ENCODE results near the gene PACRG. TPM values are rescaled to one million over a fixed set of nuclear protein-coding genes. Genes with fewer than 3 reads are reported as not detected.
A peak's percentile ranks its signal among the peaks of the same experiment; 100 is the strongest.

PACRG gene
- total and polyA plus RNA-seq, 2 experiments from 2014 or later: 0.17 to 0.68 TPM

DNA sequence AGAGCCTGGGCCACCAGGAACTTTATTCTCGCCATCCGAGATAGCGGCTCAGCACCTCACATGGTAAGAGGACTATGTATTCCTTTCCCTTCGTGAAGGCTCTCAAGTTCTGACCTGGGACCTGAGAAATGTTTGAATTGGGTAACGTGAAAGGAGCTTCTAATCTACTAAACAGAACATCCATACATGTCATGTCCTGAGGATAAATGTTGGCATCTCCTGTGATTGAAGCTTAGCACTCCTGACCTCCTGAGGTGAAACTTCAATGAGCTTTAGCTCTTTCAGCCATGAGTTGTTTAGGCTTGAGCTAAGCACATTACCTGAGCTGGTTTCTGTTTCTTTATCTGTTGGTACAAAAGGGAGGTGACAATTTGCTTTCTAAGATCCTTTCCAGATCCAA lies 280.9 kb downstream of the PACRG start:
- no peaks in the 10 kb centered on the region for H3K9me2 ChIP-seq (ENCODE audit: insufficient read depth)
- no peaks in the 10 kb centered on the region for H3K4me1 Mint-ChIP-seq
- H3K36me3 ChIP-seq (ENCODE audit: insufficient read depth): no peaks in the 10 kb centered on the region
- no peak for DNase-seq (ENCODE audit: low spot score)
- no peaks in the 10 kb centered on the region for H3K79me2 ChIP-seq (replicated peaks; ENCODE audit: insufficient read depth)
- H3K4me2 ChIP-seq: no peak overlapping the region
- no peaks in the 10 kb centered on the region for H3K27me3 ChIP-seq (ENCODE audit: insufficient read depth)
- H3K4me3 Mint-ChIP-seq: no peak overlapping the region
- H2AFZ ChIP-seq: peak overlapping the region; percentile 59; the same call in 1 of the 2 replicates
- no peaks in the 10 kb centered on the region for H3F3A ChIP-seq (replicated peaks; ENCODE audit: low read depth)
- H3K27me3 Mint-ChIP-seq (ENCODE audit: insufficient read depth, low read depth, poor library complexity): no peaks in the 10 kb centered on the region
- H3K4me3 ChIP-seq: no peak overlapping the region
- H3K27ac ChIP-seq (ENCODE audit: low read depth): no peak overlapping the region
- no peaks in the 10 kb centered on the region for H3K9me3 Mint-ChIP-seq
- TF ChIP-seq ZNF114 (CRISPR knock-in tag; IDR thresholded peaks at IDR 0.05) (no peak), ZNF331 (CRISPR knock-in tag; IDR thresholded peaks at IDR 0.05; ENCODE audit: low read depth) (no peak), STAT1 (IDR thresholded peaks at IDR 0.05; ENCODE audit: unreplicated experiment) (no peak), CREB1 (CRISPR knock-in tag; IDR thresholded peaks at IDR 0.05; ENCODE audit: low read depth) (no peak), POLR2AphosphoS5 (IDR thresholded peaks at IDR 0.05; ENCODE audit: low read depth) (no peak), JUNB (IDR thresholded peaks at IDR 0.05; ENCODE audit: unreplicated experiment) (no peak), NANOG (IDR thresholded peaks at IDR 0.05; ENCODE audit: borderline replicate concordance) (no peak), EZH2 (IDR thresholded peaks at IDR 0.05; ENCODE audit: low read depth, unreplicated experiment) (no peak)
- TF ChIP-seq, protein P1, sequence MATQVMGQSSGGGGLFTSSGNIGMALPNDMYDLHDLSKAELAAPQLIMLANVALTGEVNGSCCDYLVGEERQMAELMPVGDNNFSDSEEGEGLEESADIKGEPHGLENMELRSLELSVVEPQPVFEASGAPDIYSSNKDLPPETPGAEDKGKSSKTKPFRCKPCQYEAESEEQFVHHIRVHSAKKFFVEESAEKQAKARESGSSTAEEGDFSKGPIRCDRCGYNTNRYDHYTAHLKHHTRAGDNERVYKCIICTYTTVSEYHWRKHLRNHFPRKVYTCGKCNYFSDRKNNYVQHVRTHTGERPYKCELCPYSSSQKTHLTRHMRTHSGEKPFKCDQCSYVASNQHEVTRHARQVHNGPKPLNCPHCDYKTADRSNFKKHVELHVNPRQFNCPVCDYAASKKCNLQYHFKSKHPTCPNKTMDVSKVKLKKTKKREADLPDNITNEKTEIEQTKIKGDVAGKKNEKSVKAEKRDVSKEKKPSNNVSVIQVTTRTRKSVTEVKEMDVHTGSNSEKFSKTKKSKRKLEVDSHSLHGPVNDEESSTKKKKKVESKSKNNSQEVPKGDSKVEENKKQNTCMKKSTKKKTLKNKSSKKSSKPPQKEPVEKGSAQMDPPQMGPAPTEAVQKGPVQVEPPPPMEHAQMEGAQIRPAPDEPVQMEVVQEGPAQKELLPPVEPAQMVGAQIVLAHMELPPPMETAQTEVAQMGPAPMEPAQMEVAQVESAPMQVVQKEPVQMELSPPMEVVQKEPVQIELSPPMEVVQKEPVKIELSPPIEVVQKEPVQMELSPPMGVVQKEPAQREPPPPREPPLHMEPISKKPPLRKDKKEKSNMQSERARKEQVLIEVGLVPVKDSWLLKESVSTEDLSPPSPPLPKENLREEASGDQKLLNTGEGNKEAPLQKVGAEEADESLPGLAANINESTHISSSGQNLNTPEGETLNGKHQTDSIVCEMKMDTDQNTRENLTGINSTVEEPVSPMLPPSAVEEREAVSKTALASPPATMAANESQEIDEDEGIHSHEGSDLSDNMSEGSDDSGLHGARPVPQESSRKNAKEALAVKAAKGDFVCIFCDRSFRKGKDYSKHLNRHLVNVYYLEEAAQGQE (IDR thresholded peaks at IDR 0.05; ENCODE audit: unreplicated experiment): no peak
- TF ChIP-seq, protein P2, sequence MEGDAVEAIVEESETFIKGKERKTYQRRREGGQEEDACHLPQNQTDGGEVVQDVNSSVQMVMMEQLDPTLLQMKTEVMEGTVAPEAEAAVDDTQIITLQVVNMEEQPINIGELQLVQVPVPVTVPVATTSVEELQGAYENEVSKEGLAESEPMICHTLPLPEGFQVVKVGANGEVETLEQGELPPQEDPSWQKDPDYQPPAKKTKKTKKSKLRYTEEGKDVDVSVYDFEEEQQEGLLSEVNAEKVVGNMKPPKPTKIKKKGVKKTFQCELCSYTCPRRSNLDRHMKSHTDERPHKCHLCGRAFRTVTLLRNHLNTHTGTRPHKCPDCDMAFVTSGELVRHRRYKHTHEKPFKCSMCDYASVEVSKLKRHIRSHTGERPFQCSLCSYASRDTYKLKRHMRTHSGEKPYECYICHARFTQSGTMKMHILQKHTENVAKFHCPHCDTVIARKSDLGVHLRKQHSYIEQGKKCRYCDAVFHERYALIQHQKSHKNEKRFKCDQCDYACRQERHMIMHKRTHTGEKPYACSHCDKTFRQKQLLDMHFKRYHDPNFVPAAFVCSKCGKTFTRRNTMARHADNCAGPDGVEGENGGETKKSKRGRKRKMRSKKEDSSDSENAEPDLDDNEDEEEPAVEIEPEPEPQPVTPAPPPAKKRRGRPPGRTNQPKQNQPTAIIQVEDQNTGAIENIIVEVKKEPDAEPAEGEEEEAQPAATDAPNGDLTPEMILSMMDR (conservative IDR thresholded peaks at IDR 0.05; ENCODE audit: low read depth in 2 of 2): no peak
- TF ChIP-seq, protein P3, sequence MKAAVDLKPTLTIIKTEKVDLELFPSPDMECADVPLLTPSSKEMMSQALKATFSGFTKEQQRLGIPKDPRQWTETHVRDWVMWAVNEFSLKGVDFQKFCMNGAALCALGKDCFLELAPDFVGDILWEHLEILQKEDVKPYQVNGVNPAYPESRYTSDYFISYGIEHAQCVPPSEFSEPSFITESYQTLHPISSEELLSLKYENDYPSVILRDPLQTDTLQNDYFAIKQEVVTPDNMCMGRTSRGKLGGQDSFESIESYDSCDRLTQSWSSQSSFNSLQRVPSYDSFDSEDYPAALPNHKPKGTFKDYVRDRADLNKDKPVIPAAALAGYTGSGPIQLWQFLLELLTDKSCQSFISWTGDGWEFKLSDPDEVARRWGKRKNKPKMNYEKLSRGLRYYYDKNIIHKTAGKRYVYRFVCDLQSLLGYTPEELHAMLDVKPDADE (IDR thresholded peaks at IDR 0.05): no peak
- TF ChIP-seq, protein P4, sequence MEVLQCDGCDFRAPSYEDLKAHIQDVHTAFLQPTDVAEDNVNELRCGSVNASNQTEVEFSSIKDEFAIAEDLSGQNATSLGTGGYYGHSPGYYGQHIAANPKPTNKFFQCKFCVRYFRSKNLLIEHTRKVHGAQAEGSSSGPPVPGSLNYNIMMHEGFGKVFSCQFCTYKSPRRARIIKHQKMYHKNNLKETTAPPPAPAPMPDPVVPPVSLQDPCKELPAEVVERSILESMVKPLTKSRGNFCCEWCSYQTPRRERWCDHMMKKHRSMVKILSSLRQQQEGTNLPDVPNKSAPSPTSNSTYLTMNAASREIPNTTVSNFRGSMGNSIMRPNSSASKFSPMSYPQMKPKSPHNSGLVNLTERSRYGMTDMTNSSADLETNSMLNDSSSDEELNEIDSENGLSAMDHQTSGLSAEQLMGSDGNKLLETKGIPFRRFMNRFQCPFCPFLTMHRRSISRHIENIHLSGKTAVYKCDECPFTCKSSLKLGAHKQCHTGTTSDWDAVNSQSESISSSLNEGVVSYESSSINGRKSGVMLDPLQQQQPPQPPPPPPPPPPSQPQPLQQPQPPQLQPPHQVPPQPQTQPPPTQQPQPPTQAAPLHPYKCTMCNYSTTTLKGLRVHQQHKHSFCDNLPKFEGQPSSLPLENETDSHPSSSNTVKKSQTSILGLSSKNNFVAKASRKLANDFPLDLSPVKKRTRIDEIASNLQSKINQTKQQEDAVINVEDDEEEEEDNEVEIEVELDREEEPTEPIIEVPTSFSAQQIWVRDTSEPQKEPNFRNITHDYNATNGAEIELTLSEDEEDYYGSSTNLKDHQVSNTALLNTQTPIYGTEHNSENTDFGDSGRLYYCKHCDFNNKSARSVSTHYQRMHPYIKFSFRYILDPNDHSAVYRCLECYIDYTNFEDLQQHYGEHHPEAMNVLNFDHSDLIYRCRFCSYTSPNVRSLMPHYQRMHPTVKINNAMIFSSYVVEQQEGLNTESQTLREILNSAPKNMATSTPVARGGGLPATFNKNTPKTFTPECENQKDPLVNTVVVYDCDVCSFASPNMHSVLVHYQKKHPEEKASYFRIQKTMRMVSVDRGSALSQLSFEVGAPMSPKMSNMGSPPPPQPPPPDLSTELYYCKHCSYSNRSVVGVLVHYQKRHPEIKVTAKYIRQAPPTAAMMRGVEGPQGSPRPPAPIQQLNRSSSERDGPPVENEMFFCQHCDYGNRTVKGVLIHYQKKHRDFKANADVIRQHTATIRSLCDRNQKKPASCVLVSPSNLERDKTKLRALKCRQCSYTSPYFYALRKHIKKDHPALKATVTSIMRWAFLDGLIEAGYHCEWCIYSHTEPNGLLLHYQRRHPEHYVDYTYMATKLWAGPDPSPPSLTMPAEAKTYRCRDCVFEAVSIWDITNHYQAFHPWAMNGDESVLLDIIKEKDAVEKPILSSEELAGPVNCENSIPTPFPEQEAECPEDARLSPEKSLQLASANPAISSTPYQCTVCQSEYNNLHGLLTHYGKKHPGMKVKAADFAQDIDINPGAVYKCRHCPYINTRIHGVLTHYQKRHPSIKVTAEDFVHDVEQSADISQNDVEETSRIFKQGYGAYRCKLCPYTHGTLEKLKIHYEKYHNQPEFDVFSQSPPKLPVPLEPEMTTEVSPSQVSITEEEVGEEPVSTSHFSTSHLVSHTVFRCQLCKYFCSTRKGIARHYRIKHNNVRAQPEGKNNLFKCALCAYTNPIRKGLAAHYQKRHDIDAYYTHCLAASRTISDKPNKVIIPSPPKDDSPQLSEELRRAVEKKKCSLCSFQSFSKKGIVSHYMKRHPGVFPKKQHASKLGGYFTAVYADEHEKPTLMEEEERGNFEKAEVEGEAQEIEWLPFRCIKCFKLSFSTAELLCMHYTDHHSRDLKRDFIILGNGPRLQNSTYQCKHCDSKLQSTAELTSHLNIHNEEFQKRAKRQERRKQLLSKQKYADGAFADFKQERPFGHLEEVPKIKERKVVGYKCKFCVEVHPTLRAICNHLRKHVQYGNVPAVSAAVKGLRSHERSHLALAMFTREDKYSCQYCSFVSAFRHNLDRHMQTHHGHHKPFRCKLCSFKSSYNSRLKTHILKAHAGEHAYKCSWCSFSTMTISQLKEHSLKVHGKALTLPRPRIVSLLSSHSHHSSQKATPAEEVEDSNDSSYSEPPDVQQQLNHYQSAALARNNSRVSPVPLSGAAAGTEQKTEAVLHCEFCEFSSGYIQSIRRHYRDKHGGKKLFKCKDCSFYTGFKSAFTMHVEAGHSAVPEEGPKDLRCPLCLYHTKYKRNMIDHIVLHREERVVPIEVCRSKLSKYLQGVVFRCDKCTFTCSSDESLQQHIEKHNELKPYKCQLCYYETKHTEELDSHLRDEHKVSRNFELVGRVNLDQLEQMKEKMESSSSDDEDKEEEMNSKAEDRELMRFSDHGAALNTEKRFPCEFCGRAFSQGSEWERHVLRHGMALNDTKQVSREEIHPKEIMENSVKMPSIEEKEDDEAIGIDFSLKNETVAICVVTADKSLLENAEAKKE (CRISPR knock-in tag; IDR thresholded peaks at IDR 0.05): no peak
- no peaks in the 10 kb centered on the region for H4K20me1 ChIP-seq (replicated peaks; ENCODE audit: insufficient read depth)
- no peak overlapping the region for H3K27ac Mint-ChIP-seq
- ATAC-seq: no peak
- no peaks in the 10 kb centered on the region for H3K4me1 ChIP-seq (ENCODE audit: insufficient read depth)
- H3K36me3 Mint-ChIP-seq (ENCODE audit: low read depth): no peaks in the 10 kb centered on the region
